GM12874 (cell line): ENCODE data around the gene KIF2A.

ENCODE experiments used
- TF ChIP-seq, protein P1 (sequence below): IDR thresholded peaks from 2 replicates; pipeline ENCODE4 v1.5.1; 2011; ENCODE audit warnings: low read depth, mild to moderate bottlenecking, control low read depth, low read length, moderate library complexity; ENCODE audit not compliant: insufficient read depth

The KIF2A gene

DNA sequence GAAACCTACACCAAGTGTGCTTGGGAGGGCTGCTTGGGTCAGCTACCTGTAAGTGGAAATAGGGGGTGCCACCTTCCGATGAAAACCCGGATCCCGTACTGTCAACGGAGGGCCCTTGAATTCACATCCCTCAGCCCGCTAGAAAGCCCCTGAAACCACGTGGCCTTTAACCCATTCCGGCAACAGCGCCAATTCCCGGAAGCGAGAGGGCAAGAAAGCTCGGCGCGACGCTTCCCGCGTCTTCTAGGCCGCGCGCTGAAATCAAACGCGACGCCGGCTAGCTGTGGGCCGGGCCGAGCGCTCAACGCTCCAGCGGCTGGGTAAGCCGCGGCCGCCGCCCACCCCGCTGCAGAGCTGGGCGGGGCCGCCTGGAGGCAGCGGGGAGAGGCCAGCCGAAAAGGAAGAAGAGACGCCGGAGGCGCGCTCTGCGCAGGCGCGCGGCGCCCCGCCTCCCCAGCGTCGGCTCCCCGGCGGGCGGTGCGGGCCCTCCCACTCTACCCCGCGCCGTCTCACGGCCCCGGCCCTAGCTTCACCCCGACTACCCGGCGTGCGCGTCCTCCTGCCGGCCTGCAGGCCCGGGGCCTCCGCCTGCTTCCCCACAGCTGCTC, at the start of gene KIF2A:
TSS of gene KIF2A (plus strand) at position 492 of the 608 bp plus-strand sequence. CDS start 267 bp downstream, outside the sequence.
- TF ChIP-seq, protein P1, sequence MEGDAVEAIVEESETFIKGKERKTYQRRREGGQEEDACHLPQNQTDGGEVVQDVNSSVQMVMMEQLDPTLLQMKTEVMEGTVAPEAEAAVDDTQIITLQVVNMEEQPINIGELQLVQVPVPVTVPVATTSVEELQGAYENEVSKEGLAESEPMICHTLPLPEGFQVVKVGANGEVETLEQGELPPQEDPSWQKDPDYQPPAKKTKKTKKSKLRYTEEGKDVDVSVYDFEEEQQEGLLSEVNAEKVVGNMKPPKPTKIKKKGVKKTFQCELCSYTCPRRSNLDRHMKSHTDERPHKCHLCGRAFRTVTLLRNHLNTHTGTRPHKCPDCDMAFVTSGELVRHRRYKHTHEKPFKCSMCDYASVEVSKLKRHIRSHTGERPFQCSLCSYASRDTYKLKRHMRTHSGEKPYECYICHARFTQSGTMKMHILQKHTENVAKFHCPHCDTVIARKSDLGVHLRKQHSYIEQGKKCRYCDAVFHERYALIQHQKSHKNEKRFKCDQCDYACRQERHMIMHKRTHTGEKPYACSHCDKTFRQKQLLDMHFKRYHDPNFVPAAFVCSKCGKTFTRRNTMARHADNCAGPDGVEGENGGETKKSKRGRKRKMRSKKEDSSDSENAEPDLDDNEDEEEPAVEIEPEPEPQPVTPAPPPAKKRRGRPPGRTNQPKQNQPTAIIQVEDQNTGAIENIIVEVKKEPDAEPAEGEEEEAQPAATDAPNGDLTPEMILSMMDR = no peak

DNA sequence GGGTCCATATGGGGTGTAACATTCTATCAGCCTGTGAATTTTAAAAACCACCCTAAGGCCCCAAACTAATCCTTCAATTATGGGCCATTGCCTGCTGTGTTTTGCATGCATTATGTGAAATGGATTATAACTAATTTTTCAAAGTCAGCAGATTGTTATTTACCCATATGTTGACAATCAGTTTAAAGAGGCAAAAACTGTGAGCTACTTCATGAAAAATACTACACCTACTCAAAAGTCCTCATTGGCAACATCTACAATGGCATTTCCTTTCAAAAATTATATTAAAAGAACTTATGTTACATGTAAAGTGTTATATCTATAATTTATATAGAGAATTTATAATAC, 49.0 kb upstream of the KIF2A start:
- TF ChIP-seq, protein P1 = no peak

DNA sequence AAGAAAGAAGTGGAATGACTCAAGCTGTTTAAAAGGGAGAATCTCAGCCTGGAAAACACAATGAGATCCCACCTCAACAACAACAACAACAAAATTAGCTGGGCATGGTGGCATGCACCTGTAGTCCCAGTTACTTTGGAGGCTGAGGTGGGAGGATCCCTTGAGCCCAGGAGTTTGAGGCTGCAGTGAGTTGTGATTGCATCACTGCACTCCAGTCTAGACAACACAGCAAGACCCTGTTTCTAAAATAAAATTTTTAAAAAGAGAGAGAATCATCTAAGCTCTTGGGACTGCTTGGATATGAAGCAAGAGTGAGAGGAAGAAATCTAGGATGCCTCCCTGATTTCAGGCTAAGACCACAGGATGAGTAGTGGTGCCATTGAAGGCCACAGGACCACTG, 47.4 kb upstream of the KIF2A start:
- TF ChIP-seq, protein P1 = no peak

DNA sequence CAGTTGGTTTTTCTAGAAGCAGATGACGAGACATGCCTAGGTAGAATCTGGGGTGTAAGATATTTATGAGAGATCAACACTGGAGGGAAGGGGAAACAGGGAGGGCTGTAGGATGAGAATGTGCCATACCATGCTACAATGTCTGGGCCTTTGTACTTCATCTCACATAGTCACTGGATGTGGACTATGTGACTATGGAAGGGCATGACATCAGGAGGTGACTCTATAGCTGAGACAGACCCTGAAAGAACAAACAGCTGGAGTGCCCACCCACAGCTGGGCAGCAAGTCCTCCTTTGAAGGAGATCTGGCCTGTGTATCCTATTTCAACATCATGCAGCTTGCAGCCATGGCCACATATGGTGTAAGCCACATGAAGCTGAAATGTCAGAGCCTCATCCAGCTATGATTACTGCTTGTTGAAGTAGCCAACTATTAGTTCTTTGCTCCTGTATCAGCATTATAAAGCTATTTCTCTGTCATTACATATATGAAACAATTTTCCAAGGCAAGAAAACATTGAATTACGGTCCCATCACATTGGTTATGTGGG, 46.2 kb upstream of the KIF2A start:
- TF ChIP-seq, protein P1 = no peak

DNA sequence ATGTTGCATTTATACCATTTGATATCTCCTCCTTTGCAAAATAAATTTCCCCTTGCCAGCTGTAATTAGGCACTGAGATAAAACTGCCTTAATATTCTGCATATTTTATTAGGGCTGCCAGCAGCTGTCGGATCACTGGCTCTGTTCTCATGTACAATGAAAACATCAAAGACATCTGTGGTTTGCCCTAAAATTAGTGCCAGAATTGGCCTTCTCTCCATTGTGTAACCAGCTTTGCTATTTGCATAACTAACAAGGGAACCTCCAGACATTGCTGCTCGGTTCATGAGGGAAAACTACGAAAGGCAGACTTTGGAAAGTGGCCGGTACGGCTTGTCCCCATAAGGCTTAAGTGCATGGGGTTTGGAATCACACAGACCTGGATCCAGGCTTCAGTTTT, 45.5 kb upstream of the KIF2A start:
- TF ChIP-seq, protein P1 = no peak

DNA sequence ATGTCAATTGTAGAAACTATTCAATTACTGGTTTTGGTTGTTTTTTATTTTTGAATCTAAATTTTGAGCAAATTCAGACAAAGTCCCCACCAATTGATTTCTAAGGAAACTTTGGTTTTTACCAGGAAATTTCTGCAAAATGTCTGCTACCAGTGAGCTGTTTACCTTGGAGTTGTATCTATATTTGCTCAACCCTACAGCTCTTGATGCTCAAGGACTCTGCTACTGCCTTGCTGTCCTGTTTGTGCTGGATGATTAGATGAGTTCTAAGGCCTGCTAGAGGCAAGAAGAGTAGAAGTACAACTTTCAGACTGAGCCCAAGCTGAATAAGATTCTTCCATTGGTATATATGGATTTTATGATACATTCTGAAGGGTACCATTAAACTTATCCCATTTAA, 42.6 kb upstream of the KIF2A start:
- TF ChIP-seq, protein P1 = no peak

DNA sequence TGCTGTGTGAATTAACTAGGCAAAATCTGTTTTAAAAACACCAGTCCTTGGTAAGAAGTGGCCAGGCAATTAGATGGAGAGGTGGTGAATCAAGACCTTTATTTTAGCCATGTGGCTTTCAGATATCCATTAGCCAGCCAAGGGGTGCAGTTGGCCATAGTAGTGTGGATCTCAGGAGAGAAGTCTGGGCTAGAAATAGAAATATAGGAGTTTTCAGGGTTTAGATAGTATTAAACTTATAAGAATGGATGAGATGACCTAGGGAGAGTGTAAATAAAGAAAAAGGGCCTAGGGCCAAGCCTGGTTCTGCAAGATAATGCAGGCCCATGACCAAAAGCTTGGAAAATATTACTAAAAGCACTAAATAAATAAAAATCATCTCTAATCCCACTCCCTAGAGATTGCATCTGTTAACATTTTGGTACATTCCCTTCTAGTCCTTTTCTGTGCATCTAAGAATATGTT, 40.3 kb upstream of the KIF2A start:
- TF ChIP-seq, protein P1 = no peak

DNA sequence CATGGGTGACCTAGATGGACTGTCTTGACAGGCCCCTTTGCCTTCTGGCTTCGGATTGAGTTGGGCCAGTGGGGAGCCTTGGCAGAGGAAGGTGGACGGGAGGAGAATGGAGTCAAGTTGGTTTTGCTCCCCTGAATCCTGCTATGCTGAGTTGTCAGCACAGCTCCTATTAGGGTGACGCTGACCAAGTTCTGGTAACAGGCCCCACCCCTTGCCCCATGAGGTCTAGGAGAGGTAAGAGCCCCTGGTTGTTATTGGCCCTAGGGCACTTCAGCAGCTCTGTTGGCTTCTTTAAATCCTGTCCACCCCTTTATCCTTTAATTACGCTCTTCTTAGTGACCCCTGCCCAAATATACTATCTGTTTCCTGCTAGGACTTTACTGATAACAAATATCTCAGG, 39.4 kb upstream of the KIF2A start:
- TF ChIP-seq, protein P1 = no peak
